ENCODE data around the gene CNNM2. TPM values are rescaled to one million over a fixed set of nuclear protein-coding genes. Genes with fewer than 3 reads are reported as not detected.

The CNNM2 gene
- total RNA-seq, 2 donors from 2014 or later, result 3.4 to 5.3 TPM

DNA sequence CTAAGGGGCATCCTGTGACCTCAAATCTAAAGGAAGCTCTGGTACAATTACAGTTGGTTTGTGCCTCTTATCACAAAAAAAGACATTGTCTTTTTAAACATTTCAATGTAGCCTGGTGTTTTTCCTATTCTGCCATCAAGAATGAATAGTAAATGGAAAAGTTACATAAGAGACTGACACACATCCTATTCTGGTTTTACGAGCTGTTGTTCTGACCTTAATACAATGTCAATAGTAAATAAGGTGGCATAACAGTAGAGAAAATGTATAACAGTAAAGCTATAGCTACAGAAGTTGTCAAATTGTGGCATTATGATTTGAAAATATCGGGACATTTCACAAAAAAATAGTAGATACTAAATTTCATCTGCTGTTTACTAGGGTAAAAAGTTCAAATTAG is 186.6 kb downstream of the CNNM2 start:
- peaks cover 8 to 12% of the 10 kb centered on the region in 2 donors for H3K36me3 ChIP-seq (replicated peaks in 1 of 2; ENCODE audit: insufficient read depth in 1 of 2, low read depth in 2 of 2)
- 42 to 43% methylated on average over 2 of the region's 2 CpGs for WGBS, 2 donors
- TF ChIP-seq, protein P1, sequence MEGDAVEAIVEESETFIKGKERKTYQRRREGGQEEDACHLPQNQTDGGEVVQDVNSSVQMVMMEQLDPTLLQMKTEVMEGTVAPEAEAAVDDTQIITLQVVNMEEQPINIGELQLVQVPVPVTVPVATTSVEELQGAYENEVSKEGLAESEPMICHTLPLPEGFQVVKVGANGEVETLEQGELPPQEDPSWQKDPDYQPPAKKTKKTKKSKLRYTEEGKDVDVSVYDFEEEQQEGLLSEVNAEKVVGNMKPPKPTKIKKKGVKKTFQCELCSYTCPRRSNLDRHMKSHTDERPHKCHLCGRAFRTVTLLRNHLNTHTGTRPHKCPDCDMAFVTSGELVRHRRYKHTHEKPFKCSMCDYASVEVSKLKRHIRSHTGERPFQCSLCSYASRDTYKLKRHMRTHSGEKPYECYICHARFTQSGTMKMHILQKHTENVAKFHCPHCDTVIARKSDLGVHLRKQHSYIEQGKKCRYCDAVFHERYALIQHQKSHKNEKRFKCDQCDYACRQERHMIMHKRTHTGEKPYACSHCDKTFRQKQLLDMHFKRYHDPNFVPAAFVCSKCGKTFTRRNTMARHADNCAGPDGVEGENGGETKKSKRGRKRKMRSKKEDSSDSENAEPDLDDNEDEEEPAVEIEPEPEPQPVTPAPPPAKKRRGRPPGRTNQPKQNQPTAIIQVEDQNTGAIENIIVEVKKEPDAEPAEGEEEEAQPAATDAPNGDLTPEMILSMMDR (IDR thresholded peaks at IDR 0.05), result no peak
- no peak for TF ChIP-seq POLR2A (IDR thresholded peaks at IDR 0.05)

DNA sequence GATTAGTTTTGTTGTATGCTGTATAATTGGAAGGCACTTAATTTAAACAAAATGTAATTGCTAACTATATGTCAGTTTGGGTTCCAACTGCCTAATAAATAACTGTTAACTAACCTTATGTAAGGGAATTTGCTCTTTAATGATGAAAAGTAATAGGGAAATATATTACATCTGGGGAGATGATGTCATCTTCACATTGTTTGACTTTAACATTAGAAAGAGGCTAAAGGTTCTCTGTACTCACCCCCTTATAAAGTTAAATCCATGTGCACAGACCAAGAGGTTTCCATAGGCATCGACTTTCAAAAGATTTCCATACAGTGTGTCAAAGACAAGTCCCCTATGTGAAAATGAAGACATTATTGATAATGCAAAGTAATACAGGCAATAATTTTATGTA is 187.4 kb downstream of the CNNM2 start:
- H3K27ac ChIP-seq, result no peak overlapping the region
- H3K4me1 ChIP-seq, result no peaks in the 10 kb centered on the region
- ATAC-seq (no peak), DNase-seq (no peak)
- no peaks in the 10 kb centered on the region for H3K27me3 ChIP-seq
- no peak for TF ChIP-seq POLR2A (IDR thresholded peaks at IDR 0.05)
- TF ChIP-seq, protein P1 (IDR thresholded peaks at IDR 0.05), result no peak
- intact Hi-C loops (cut with DNase I), result no loop called here
- no peak overlapping the region for H3K4me3 ChIP-seq
- H3K9me3 ChIP-seq, result no peaks in the 10 kb centered on the region
- peaks cover 3 to 11% of the 10 kb centered on the region in 2 donors for H3K36me3 ChIP-seq (replicated peaks in 1 of 2; ENCODE audit: insufficient read depth in 1 of 2, low read depth in 2 of 2)
- WGBS, 2 donors, result 81 to 100% methylated on average over 1 of the region's 1 CpG

More for the DNA sequence above, 186.6 kb downstream of the CNNM2 start:
- H3K9me3 ChIP-seq, result no peaks in the 10 kb centered on the region
- intact Hi-C loops (cut with DNase I), result no loop called here
- DNase-seq, result no peak
- no peak overlapping the region for H3K4me3 ChIP-seq
- H3K27me3 ChIP-seq, result no peaks in the 10 kb centered on the region
- no peak for ATAC-seq
- no peaks in the 10 kb centered on the region for H3K4me1 ChIP-seq
- no peak overlapping the region for H3K27ac ChIP-seq

DNA sequence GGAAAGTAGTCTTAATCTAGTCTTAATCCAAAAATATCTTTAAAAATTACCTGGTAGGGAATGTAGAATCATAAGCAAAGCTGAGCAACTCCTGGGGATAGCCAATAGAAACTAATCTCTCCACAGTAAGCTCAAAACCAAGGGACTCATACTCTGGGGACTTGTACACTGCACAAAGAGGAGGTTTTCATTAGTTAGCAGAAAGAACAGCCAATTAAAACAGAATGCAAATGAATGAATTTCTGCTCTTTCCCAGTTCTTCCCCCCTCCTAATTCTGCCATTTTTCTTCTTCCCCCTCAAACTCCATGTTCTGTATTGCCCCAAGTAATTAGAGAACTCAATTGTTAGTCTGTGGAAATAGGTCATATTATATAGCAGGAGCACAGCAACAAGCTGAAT is 188.4 kb downstream of the CNNM2 start:
- ATAC-seq, result no peak
- H3K4me1 ChIP-seq, result peaks cover 7% of the 10 kb centered on the region
- TF ChIP-seq, protein P1 (IDR thresholded peaks at IDR 0.05), result no peak
- TF ChIP-seq POLR2A (IDR thresholded peaks at IDR 0.05), result no peak
- no peak overlapping the region for H3K4me3 ChIP-seq
- peaks cover 0 to 9% of the 10 kb centered on the region in 2 donors for H3K36me3 ChIP-seq (replicated peaks in 1 of 2; ENCODE audit: insufficient read depth in 1 of 2, low read depth in 2 of 2)
- no peak overlapping the region for H3K27ac ChIP-seq
- H3K9me3 ChIP-seq, result no peaks in the 10 kb centered on the region
- no peaks in the 10 kb centered on the region for H3K27me3 ChIP-seq
- intact Hi-C loops (cut with DNase I), result no loop called here
- DNase-seq, result no peak

- TF ChIP-seq, protein P1 (IDR thresholded peaks at IDR 0.05), result no peak
- TF ChIP-seq POLR2A (IDR thresholded peaks at IDR 0.05), result no peak
- Histone ChIP-seq H3K4me3 (no peak overlapping the region), H3K36me3 (replicated peaks in 1 of 2; ENCODE audit: insufficient read depth in 1 of 2, low read depth in 2 of 2) (peaks cover 0 to under 1% of the 10 kb centered on the region in 2 donors), H3K27me3 (no peaks in the 10 kb centered on the region), H3K9me3 (no peaks in the 10 kb centered on the region), H3K27ac (no peak overlapping the region), H3K4me1 (peaks cover 23% of the 10 kb centered on the region)
- intact Hi-C loops (cut with DNase I), result no loop called here
- DNase-seq (no peak), ATAC-seq (no peak)
- WGBS, 2 donors, result 76 to 91% methylated on average over 2 of the region's 2 CpGs
Observed at GRCh38 chr10:103109821-103110220, 191.7 kb downstream of the CNNM2 start.

DNA sequence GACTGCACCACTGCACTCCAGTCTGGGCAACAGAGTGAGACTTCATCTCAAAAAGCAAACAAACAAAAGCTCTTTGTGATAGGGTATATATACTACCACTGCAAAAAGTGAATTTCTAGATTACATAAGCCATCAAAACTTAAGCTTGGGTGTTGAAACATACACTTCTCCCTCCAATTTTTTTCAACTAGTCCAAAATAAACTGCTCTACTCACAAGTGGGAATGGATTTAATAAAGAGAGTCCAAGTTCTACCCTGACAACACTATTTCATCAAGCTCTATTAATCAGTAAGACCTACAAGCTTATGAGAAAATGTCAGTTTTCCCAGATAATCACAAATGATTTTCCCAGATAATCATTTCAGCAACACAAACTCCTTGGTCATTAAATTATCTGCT is 192.3 kb downstream of the CNNM2 start:
- Histone ChIP-seq H3K36me3 (replicated peaks in 1 of 2; ENCODE audit: insufficient read depth in 1 of 2, low read depth in 2 of 2) (no peaks in the 10 kb centered on the region), H3K27me3 (no peaks in the 10 kb centered on the region), H3K9me3 (no peaks in the 10 kb centered on the region), H3K4me3 (no peak overlapping the region), H3K27ac (peak overlapping the region in 1 of 4 donors; percentile 38), H3K4me1 (peaks cover 27% of the 10 kb centered on the region)
- no peak for TF ChIP-seq POLR2A (IDR thresholded peaks at IDR 0.05)
- TF ChIP-seq, protein P1 (IDR thresholded peaks at IDR 0.05), result no peak
- DNase-seq (no peak), ATAC-seq (no peak)
- intact Hi-C loops (cut with DNase I), result no loop called here

All from body of pancreas (tissue), 4 donors.